Adrenal gland (tissue), 5 donors: ENCODE measurements around the gene TMEM95.

Experiments used
- CTCF ChIP-seq, 6 experiments: fragments of 450-650 bp in 4 of 6; fragments of 200-600 bp in 2 of 6; sonication (generic) in 1 of 6; IDR thresholded peaks; 1 replicate in 5 of 6; 2 replicates in 1 of 6; pipeline versions ENCODE4 v1.5.1 to v1.8.0; 2016 to 2021; ENCODE audit warnings: antibody characterized with exemption in 6 of 6, mild to moderate bottlenecking in 2 of 6, moderate library complexity in 1 of 6
- POLR2A ChIP-seq, 2 donors: fragments of 450-650 bp; IDR thresholded peaks; one replicate each; pipeline ENCODE4 v1.6.1; 2017; ENCODE audit warnings: antibody characterized with exemption in 2 of 2, mild to moderate bottlenecking in 2 of 2, moderate library complexity in 1 of 2
- donor health status: DM: no; HTN: no; CAD: no.

- TF ChIP-seq CTCF (IDR thresholded peaks at IDR 0.05) (no peak), POLR2A (IDR thresholded peaks at IDR 0.05) (no peak)
These were observed 45.3 kb upstream of the TMEM95 start for GRCh38 chr17:7309628-7310027.
